BLaER1 (cell line): ENCODE data around the gene DOP1A.
"Not testable (repeated sequence)": the region's sequence is repeated elsewhere in the genome, so short reads cannot be mapped to it uniquely, and the experiment has no call there.

Experiments used
- H3K27ac ChIP-seq: shearing (Covaris generic); formaldehyde crosslinking; 2 replicates; pipeline ENCODE4 v1.8.1; 2022
- H3K27me3 ChIP-seq: shearing (Covaris generic); formaldehyde crosslinking; 2 replicates; pipeline ENCODE4 v1.8.1; 2022
- H3K36me3 ChIP-seq: shearing (Covaris generic); formaldehyde crosslinking; 2 replicates; pipeline ENCODE4 v1.8.1; 2022
- H3K4me1 ChIP-seq: shearing (Covaris generic); formaldehyde crosslinking; 2 replicates; pipeline ENCODE4 v1.8.1; 2022
- H3K4me2 ChIP-seq: shearing (Covaris generic); formaldehyde crosslinking; 2 replicates; pipeline ENCODE4 v1.8.1; 2022
- H3K4me3 ChIP-seq: shearing (Covaris generic); formaldehyde crosslinking; 2 replicates; pipeline ENCODE4 v1.8.1; 2022
- H3K9ac ChIP-seq: shearing (Covaris generic); formaldehyde crosslinking; 2 replicates; pipeline ENCODE4 v1.8.1; 2022
- H3K9me3 ChIP-seq: shearing (Covaris generic); formaldehyde crosslinking; 2 replicates; pipeline ENCODE4 v1.8.1; 2022
- H4K20me1 ChIP-seq: shearing (Covaris generic); formaldehyde crosslinking; 2 replicates; pipeline ENCODE4 v1.8.1; 2022
- Cebpa-rat ChIP-seq: shearing (Covaris generic); IDR thresholded peaks from 2 replicates; pipeline ENCODE4 v1.8.1; 2022

DOP1A gene

GRCh38 chr6:83180426-83180950 lies 113.0 kb downstream of the DOP1A start:
- no peak overlapping the region for H3K9ac ChIP-seq

GRCh38 chr6:83182114-83182513 lies 114.6 kb downstream of the DOP1A start:
- H3K9ac ChIP-seq: no peak overlapping the region
- no peak overlapping the region for H3K4me2 ChIP-seq
- no peak overlapping the region for H3K27ac ChIP-seq
- no peak overlapping the region for H3K4me3 ChIP-seq
- no peaks in the 10 kb centered on the region for H3K9me3 ChIP-seq
- no peaks in the 10 kb centered on the region for H3K27me3 ChIP-seq
- peaks cover 38% of the 10 kb centered on the region for H3K36me3 ChIP-seq
- no peak for TF ChIP-seq Cebpa-rat
- no peaks in the 10 kb centered on the region for H3K4me1 ChIP-seq
- H4K20me1 ChIP-seq: no peaks in the 10 kb centered on the region

More at GRCh38 chr6:83180426-83180950, 113.0 kb downstream of the DOP1A start:
- H3K9me3 ChIP-seq: no peaks in the 10 kb centered on the region
- no peaks in the 10 kb centered on the region for H3K27me3 ChIP-seq
- no peak overlapping the region for H3K27ac ChIP-seq
- no peak overlapping the region for H3K4me3 ChIP-seq
- TF ChIP-seq Cebpa-rat: no peak
- H3K36me3 ChIP-seq: peaks cover 30% of the 10 kb centered on the region
- H3K4me2 ChIP-seq: no peak overlapping the region
- H4K20me1 ChIP-seq: no peaks in the 10 kb centered on the region
- no peaks in the 10 kb centered on the region for H3K4me1 ChIP-seq

- TF ChIP-seq Cebpa-rat: no peak
- Histone ChIP-seq H3K27ac (no peak overlapping the region), H3K36me3 (peaks cover 38% of the 10 kb centered on the region)
These were observed 115.8 kb downstream of the DOP1A start for GRCh38 chr6:83183082-83183828.

GRCh38 chr6:83185096-83185495 lies 117.6 kb downstream of the DOP1A start:
- Histone ChIP-seq H3K9me3 (no peaks in the 10 kb centered on the region), H3K9ac (no peak overlapping the region), H3K4me2 (no peak overlapping the region), H3K27ac (no peak overlapping the region), H3K4me3 (no peak overlapping the region), H3K27me3 (no peaks in the 10 kb centered on the region), H3K4me1 (no peaks in the 10 kb centered on the region), H3K36me3 (peaks cover 38% of the 10 kb centered on the region), H4K20me1 (no peaks in the 10 kb centered on the region)
- no peak for TF ChIP-seq Cebpa-rat

More at GRCh38 chr6:83183082-83183828, 115.8 kb downstream of the DOP1A start:
- H3K4me3 ChIP-seq: no peak overlapping the region
- no peaks in the 10 kb centered on the region for H4K20me1 ChIP-seq
- no peaks in the 10 kb centered on the region for H3K9me3 ChIP-seq
- H3K27me3 ChIP-seq: no peaks in the 10 kb centered on the region
- no peak overlapping the region for H3K9ac ChIP-seq
- H3K4me1 ChIP-seq: no peaks in the 10 kb centered on the region
- no peak overlapping the region for H3K4me2 ChIP-seq

GRCh38 chr6:83188501-83188900 lies 121.0 kb downstream of the DOP1A start:
- Histone ChIP-seq H3K4me2 (no peak overlapping the region), H3K4me3 (no peak overlapping the region), H3K9ac (no peak overlapping the region), H3K36me3 (peaks cover 19% of the 10 kb centered on the region), H3K9me3 (no peaks in the 10 kb centered on the region), H3K27ac (no peak overlapping the region), H3K27me3 (no peaks in the 10 kb centered on the region), H3K4me1 (no peaks in the 10 kb centered on the region), H4K20me1 (no peaks in the 10 kb centered on the region)
- no peak for TF ChIP-seq Cebpa-rat

- no peak for TF ChIP-seq Cebpa-rat
- no peaks in the 10 kb centered on the region for H3K27me3 ChIP-seq
- H4K20me1 ChIP-seq: no peaks in the 10 kb centered on the region
- H3K36me3 ChIP-seq: peaks cover 7% of the 10 kb centered on the region
- no peak overlapping the region for H3K27ac ChIP-seq
- H3K4me2 ChIP-seq: no peak overlapping the region
- H3K4me1 ChIP-seq: peaks cover 7% of the 10 kb centered on the region; the same call in 1 of the 2 replicates
- no peak overlapping the region for H3K9ac ChIP-seq
- no peak overlapping the region for H3K4me3 ChIP-seq
- H3K9me3 ChIP-seq: no peaks in the 10 kb centered on the region
These were observed 123.2 kb downstream of the DOP1A start for GRCh38 chr6:83190626-83191025.

GRCh38 chr6:83191974-83192373 lies 124.5 kb downstream of the DOP1A start:
- H3K36me3 ChIP-seq, H3K9me3 ChIP-seq, H3K4me1 ChIP-seq, H3K27me3 ChIP-seq, H4K20me1 ChIP-seq, H3K27ac ChIP-seq: not testable (repeated sequence)
- H3K4me2 ChIP-seq: peak overlapping the region; percentile 71
- peak overlapping the region; percentile 79 for H3K4me3 ChIP-seq
- 0 out of 2 replicates have a peak overlapping the region, but pooled peaks have one; percentile 83 for H3K9ac ChIP-seq

- Histone ChIP-seq H3K4me1 (peaks cover 7% of the 10 kb centered on the region; the same call in 1 of the 2 replicates), H3K27ac (peak overlapping the region; percentile 78; the same call in 1 of the 2 replicates), H3K9me3 (no peaks in the 10 kb centered on the region), H3K9ac (peak overlapping the region; percentile 83), H3K4me2 (peak overlapping the region; percentile 71), H3K27me3 (no peaks in the 10 kb centered on the region), H4K20me1 (no peaks in the 10 kb centered on the region), H3K36me3 (no peaks in the 10 kb centered on the region), H3K4me3 (peak overlapping the region; percentile 79)
- no peak for TF ChIP-seq Cebpa-rat
These were observed 125.0 kb downstream of the DOP1A start for GRCh38 chr6:83192456-83192855.

GRCh38 chr6:83192871-83193746 lies 125.6 kb downstream of the DOP1A start, which contains the start of the genes PGM3 and RWDD2A:
TSS of gene PGM3 (minus strand) at chr6:83193265. CDS start at chr6:83191012, 2,253 bp downstream.
TSS of gene RWDD2A (plus strand) at chr6:83193357. CDS start at chr6:83194452, 1,095 bp downstream.
- Histone ChIP-seq H3K27me3 (no peaks in the 10 kb centered on the region), H3K4me2 (peak within 1 kb of the TSS; percentile 85), H3K36me3 (no peaks in the 10 kb centered on the region), H3K4me1 (peaks cover 7% of the 10 kb centered on the region; the same call in 1 of the 2 replicates), H3K9ac (peak within 1 kb of the TSS; percentile 83), H3K27ac (peak within 1 kb of the TSS; percentile 78), H3K4me3 (peak within 1 kb of the TSS; percentile 79), H4K20me1 (no peaks in the 10 kb centered on the region), H3K9me3 (no peaks in the 10 kb centered on the region)
- no peak for TF ChIP-seq Cebpa-rat
